ENCODE data around the gene DUOXA2. TPM values are rescaled to one million over a fixed set of nuclear protein-coding genes. Genes with fewer than 3 reads are reported as not detected.

Gene DUOXA2
- total and polyA plus RNA-seq, 2 of the 4 experiments (the other 2 are of a cell fraction) = not detected

Other genes starting within 250 kb of the DUOXA2 start
- not detected in 2 replicates for gene TERB2, start 157.6 kb upstream of the DUOXA2 start, total RNA-seq (2012; rRNA removed)
- gene TERB2, start 157.6 kb upstream of the DUOXA2 start, polyA plus RNA-seq (2012; rRNA removed) = not detected in 2 replicates
- 21.9 and 34.2 TPM in 2 replicates for gene SORD, start 91.1 kb upstream of the DUOXA2 start, total RNA-seq (2012; rRNA removed)
- 27.6 and 30.8 TPM in 2 replicates for gene SORD, start 91.1 kb upstream of the DUOXA2 start, polyA plus RNA-seq (2012; rRNA removed)
- gene DUOX2, start 154 bp upstream of the DUOXA2 start, total RNA-seq (2012; rRNA removed) = not detected in 2 replicates
- gene DUOX2, start 154 bp upstream of the DUOXA2 start, polyA plus RNA-seq (2012; rRNA removed) = 0.03 TPM in 1 of 2 replicates, not detected in the other
- gene DUOXA1, start 15.6 kb downstream of the DUOXA2 start, total RNA-seq (2012; rRNA removed) = not detected in 2 replicates
- gene DUOXA1, start 15.6 kb downstream of the DUOXA2 start, polyA plus RNA-seq (2012; rRNA removed) = 0.02 TPM in 1 of 2 replicates, not detected in the other
- gene DUOX1, start 15.7 kb downstream of the DUOXA2 start, total RNA-seq (2012; rRNA removed) = not detected in 2 replicates
- gene DUOX1, start 15.7 kb downstream of the DUOXA2 start, polyA plus RNA-seq (2012; rRNA removed) = not detected in 2 replicates
- gene SHF, start 73.6 kb downstream of the DUOXA2 start, total RNA-seq (2012; rRNA removed) = 1.8 and 2.2 TPM in 2 replicates
- gene SHF, start 73.6 kb downstream of the DUOXA2 start, polyA plus RNA-seq (2012; rRNA removed) = 3.5 and 3.8 TPM in 2 replicates
- gene SLC28A2, start 137.9 kb downstream of the DUOXA2 start, total RNA-seq (2012; rRNA removed) = not detected in 2 replicates
- not detected in 2 replicates for gene SLC28A2, start 137.9 kb downstream of the DUOXA2 start, polyA plus RNA-seq (2012; rRNA removed)